Fibroblast of skin of abdomen (primary cell): Measurements from ENCODE around the gene RRP36.
"Not testable (repeated sequence)": the region's sequence is repeated elsewhere in the genome, so short reads cannot be mapped to it uniquely, and the experiment has no call there.

Source experiments
- DNase-seq: peaks from one replicate; pipeline ENCODE4 v3.0.0-alpha.2; 2013

RRP36 gene

DNA sequence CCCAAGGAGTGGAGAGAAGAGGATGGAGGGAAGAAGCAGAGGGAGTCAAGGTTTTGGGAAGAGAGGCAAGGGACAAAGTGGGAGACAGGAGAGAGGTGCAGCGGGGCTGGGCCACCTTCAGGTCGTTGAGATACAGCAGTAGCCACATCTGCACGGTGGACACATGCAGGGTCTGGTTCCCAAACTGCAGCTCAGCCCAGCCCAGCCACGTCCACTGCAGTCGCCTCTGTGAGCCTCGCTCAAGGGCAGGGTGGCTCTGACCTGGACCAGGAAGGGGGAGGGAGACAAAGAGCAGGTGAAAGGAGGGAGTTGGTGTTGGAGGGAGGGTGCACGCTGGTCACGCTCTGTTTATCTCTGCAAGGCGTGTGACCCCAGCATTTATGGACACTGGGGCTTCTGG lies 17.3 kb downstream of the RRP36 start:
- no peak for DNase-seq

DNA sequence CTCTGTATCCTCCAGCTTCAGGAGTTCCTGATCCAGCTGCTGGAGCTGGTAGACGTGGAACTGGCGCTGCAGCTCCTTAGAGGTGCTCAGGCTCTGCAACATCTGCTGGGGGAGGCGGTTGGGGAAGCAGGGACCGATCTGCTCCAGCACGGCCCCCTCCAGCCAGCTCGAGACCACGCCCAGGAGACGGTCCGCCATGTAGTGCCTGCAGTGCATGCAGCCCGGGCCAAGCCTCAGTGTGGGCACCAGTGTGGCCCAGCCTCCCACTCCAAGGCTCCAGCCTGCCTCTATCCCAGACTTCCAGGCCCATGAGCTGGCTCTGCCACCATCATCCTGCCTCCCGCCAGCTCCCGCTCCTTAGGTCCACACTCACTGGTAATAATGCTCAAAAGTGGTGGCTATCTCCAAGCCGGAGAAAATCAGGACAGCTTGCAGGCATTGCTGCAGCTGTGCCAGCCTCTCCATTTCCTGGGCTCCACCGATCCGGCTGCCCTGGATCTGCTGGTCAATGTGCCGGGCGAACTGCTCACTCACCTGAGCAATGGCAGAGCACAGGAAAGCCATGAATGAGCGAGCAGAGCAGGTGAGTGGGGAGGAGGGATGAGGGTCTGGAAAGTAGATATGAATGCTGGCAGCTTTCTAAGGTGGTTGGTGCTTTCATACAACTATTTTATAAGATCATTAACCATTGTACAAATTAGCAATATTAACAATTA lies 19.3 kb downstream of the RRP36 start:
- DNase-seq = no peak

DNA sequence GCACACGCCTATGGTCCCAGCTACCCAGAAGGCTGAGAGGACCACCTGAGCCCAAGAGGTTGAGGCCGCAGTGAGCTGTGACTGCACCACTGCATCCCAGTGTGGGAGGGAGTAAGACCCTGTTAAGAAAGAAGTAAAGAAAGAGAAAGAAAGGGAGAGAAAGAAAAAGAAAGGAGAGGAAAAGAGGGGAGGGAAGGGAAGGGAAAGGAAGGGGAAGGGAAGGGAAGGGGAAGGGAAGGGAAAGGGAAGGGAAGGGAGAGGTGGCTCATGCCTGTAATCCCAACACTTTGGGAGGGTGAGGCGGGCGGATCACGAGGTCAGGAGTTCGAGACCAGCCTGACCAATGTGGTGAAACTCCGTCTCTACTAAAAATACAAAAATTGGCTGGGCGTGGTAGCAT lies 20.1 kb downstream of the RRP36 start:
- DNase-seq = not testable (repeated sequence)

DNA sequence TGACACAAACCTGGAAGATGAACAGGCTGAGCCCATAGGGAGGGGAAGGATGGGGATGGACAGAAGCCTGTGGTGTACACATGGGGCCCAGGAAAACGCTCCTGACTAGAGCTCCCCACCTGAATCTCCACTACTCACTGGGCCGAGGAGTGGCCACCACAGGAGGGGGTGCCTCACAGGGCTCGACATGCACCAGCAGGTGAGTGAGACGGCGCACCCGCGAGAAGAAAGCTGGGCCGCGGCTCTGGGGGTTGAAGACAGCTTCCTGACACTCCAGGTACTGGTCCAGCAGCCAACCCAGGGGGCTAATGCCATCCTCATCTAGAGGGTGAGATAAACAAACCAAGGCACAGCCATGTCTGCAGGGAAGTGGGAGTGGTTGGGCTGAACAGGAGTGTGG lies 21.9 kb downstream of the RRP36 start:
- no peak for DNase-seq

DNA sequence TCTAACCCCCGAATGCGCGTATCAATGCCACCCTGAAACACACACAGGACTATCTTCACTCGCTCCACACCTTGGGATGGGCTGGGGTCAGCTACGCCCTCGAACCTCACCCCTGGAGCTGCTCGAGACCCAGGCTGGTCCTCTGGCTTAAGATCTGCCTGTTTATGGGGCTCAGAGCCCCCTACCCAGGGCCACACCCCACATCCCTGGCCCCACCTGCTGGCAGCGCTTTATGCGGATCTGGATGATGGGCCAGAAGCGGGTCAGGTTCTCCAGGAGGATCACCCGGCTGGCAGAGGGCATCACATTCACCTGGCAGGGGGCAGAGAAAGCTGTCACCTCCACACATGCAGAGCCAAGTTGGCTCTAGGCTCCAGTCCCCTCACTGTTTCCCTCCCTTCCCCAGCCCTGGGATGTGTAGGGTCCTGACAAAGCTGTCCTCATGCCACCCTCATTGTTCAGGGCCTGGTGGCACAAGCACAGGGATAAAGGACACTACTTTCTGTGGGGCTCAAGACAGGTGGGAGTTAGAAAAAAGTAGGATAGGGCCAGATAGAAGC lies 24.0 kb downstream of the RRP36 start:
- DNase-seq = no peak

DNA sequence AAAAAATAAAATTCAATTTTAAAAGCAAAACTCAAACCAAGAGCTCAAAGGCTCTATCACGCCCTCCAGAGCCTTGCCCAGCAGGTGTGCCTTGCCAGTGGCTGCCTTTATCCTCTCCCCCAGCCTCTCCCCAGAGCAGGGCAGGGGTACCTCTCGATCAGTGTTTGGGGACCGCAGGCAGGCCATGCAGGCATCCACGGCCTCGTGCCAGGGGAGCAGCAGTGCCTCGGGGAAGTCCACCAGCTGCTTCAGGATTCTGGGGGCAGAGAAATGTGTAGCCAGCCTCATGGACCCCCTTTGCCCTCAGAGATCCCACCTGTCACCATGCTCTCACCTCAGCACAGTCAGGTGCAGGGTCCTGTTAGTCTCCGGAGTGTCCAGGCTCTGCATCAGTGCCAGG lies 26.6 kb downstream of the RRP36 start:
- no peak for DNase-seq

DNA sequence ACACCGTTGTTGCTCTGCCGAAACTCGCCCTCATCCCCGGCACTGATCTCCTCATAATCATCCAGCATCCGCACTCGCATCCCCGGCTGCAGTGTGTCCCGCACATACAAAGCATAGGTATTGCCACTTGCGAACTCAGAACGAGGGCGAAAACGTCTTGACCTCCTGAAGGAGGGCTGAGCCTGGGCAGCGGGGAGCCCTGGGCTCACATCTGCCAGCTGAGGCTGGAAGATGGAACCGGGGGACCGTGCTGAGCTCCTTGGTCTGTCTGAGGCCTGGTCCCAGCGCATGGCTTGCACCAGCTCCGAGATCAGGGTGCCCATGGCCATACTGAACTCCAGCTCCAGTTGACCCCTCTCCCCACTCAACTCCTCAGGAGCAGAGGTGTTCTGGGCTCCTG lies 29.6 kb downstream of the RRP36 start:
- no peak for DNase-seq

DNA sequence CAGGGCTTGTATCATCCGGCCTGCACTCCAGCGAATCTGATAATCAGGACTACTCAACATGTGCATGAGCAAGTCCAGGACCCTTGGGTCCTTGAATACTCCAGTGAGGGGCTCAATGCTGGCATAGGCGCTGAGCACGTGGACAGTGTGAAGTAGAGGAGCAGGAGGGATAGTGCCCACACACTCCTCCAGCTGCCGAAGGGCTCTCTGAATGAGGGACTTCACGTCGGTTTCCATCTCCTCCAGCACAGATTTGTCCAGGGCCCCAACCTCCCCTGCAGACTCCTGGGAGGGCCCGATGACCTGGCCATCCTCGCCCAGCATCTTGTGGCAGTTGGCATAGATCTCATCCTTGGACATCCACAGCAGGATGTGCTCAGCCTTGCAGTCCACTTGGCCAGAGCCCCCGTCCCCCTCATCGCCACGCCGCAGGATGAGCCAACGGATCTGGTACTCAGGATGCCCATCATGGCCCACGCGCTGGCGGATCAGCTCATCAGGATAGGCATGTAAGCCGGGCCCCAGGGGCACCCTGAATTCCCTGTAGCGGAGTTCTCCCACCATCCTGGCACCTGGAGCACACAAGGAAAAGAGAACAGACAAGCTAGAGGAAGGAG lies 30.9 kb downstream of the RRP36 start:
- no peak for DNase-seq

DNA sequence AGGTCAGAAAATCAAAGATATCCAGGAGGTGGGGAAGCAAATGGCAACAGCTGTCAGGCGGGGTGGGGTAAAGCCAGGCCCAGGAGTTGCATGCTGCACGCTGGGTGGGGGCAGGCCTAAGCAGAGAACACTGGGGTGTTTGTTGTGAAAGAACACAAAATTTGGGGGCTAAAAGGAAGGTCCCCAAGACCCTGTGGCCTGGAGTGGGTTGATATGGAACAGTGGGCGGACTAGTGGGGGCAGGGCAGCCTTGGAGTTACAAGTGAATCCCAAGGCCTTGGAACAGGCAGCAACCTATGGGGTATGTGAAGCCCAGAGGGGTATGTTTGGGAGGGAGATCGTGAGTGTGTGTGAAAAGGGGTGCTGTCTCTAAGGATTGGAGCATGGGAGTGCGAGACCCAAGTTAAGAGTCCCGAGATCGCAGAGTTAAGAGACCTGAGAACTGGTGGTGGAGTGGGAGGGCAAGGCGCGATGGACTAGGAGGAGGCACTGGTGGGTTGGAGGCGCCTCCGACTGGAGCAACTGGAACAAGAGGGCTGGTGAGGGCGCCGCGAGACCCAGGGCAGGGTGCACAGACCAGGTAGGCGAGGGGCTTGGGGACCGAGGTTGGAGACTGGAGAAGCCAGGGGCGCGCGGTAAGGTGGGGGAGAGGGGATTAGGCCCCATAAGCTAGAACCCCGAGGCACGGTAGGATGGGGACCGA lies 31.6 kb downstream of the RRP36 start:
- DNase-seq = peak; percentile 18

DNA sequence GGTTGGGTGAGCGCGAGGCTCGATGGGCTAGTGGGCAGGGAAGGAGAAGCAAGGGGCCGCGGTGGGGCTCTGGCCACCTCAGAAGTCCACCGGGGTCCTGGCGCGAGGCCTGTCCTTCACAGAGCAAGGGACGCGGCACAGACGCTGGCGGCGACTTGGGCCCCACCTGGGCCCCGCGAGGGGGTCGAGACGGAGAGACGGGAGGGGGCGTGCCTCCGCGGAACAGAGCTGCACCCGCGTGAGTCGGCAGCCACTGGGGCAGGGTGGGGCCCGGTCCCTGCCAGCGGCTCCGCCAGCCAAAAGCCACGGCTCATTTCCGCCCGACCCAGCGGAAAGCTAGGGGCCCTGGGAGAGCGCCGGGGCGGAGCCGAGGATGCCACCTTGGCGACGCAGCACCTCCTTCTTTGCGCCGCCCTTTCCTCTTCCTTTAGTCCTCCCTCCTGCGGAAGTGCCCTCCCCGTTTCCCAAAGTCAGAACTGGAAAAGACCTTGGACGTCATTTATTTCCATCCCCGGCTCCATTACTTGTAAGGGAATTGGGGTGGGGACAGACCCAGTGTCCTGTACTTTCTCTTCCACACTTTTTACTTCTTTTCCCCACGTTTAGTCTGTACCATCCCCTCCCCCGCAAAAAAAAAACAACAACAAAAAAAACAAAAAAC lies 32.3 kb downstream of the RRP36 start, which contains the start of gene CUL7:
Gene CUL7, minus strand, starts transcription at position 307 of the 661 bp plus-strand sequence. CDS start 1,063 bp downstream, outside the sequence.
- DNase-seq = peak; percentile 96

DNA sequence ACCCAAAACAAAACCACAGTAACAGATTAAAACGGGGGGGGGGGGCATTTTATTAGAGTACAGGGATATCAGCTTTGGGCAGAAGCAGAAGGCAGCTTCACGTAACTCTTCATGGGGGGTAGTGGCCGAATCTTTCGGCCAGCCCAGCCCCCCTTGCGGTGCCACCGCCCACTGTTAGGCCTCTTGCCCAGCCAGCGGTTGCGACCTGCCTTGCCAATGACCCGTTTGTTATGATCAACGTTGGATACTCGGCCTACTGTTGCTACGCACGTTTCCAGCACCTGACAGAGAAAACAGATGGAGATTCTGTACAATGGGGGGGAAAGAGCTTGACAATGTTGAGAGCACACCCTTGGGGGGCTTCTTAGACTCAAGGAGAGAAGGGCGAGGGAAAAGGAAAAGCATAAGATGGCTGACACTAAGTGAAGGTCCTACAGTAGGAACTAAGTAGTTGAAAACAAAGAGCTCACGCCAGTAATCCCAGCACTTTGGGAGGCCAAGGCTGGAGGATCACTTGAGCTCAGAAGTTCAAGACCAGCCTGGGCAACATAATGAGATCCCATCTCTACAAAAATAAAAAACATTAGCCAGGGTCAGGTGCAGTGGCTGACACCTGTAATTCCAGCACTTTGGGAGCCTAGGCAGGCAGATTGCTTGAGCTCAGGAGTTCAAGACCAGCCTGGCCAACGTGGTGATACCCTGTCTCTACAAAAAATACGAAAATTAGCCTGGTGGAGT lies 33.0 kb downstream of the RRP36 start:
- DNase-seq = no peak

DNA sequence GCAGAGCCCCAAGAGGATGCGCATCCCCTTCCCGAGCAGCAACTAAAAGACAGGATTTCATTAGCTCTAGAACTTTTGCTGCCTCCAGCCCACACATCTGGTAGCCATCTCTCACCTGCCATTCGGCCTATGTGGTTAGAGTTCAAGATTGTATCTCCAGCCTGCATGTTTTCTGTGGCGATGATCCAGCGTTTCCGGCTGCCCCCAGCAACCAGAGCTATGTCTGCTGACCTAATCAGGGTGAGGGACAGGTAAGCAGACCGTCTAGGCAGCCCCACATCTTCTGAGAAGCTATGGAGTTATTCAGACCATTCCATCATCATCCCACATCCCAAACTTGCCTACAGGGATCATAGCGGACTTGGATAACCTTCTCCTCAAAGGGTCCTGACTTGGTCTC lies 34.5 kb downstream of the RRP36 start:
- no peak for DNase-seq

DNA sequence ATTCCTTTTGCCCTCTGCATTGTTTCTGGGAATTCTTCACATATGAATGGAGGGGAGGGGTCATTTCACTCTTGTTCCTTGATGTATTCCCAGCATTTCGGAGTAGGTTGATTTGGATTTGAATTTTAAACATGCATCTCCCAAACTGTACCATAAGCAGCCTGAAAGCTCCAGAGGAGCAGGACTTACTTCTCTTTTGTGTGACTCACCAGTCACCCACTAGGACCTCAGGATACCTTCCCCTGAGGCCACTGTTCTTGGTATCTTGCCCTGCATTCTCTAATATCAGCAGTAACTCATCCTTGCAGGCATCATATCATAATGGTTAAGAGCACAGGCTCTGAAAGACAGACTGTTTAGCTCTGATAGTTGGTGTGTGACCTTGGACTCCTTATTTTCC lies 37.1 kb downstream of the RRP36 start:
- no peak for DNase-seq

DNA sequence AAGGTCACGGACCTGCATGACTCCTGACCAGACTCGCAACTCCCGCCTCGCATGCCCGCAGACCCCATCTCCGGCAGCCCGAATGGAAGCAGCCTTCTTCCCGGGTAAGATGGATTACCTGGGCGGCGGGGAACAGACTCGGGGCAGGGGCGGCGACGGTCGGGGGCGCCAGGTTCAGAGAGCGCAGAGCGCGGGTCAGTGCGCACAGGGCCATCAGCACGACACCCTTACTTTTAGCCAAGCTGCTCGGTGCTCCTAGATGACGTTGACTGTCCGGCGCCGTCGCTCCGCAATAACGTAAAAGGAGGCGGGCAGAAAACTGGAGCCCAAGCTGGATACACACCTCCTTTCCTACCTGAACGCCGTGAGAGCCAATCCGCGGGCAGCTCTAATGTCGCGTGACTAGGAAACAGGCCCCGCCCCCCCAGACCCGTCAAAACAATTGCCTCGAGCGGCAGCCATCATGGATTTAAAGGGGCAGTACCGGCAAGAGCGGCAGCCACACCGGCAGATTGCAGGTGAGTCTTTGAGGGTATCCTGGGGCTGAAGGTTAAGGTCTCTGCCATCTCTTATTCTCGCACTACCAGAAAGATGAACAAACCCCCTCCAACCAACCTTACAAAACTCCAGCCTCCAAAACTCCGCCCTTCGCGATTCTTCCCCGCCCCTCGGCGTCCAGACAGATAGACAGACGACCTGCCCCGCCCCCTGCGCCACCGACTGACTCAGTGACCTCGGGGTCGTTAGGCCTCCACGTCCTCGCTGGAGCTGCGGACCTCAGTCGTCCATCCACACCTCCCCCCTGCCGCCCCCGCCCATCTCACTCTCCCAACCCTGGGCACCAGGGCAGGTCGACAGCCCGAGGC lies 38.0 kb downstream of the RRP36 start, which contains the start of the genes KLC4 and MRPL2:
Gene KLC4, plus strand, starts transcription at position 464 of the 866 bp plus-strand sequence. CDS start 1,705 bp downstream, outside the sequence.
Gene MRPL2, minus strand, starts transcription at position 267 of the 866 bp plus-strand sequence. Its CDS starts 53 bp downstream, at position 214.
- peak; percentile 99 for DNase-seq

DNA sequence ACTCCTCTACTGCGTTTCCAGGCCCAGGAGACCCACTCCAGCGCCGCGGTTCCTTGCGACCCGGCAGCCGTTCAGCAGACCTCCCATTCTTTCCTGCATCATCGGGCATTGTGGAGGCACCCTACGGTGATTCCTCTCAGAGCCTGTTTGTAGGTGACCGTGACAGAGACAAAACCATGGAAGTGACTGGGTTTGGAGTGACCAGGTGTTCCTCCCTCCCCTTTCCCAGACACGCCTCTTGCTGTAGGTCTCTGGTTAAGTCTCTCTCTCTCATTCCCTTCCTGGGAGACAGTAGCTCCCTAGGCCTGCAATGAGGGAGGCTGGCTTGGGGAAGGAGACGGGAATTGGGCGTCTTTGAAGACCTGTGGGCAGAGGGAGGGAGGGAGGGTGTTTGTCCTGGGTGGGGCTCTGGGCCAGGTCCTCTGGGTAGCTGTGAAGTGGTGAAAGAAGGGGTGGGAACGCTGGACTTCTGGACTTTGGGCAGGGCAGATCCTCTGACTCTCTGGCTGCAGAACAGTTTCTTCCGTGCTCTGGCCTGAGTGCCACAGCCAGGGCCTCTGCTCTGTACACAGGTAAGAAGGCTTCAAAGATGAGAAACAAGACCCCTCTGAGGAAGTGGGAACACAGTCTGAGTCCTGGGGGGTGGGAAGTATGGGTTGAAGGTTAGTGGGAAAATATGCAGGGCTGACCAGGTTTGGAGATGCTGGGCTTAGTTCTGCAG lies 38.8 kb downstream of the RRP36 start:
- no peak for DNase-seq

DNA sequence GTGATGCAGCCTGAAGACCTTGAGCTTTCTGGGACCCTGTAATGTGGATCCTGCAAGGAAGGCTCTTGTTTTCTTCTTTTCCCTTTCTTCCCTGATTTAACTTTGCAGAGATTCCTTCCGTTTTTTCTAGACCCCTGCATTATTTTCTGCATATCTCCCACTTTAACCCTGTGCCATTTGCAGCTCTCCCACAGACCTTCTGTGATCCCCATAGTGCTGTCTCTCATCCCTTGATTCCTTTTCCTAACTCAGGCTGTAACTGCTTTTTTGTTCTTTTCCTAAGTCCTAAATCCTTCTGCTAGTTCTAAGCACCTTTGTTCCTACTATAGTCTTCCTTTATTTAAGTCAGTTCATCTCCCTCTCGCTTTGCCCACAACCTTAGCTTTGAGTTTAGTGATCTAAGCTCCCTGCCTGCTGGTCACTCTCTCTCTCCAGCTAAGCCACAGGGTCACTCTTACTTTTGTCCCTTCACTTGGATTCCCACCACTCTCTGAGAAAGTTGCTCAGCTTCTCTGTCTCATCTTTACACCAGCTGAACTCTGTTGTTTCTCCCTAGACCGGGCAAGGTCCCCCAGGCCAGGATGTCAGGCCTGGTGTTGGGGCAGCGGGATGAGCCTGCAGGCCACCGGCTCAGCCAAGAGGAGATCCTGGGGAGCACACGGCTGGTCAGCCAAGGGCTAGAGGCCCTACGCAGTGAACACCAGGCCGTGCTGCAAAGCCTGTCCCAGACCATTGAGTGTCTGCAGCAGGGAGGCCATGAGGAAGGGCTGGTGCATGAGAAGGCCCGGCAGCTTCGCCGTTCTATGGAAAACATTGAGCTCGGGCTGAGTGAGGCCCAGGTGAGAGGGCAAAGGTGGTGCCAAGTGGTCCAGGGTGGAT lies 39.6 kb downstream of the RRP36 start:
- DNase-seq = no peak

DNA sequence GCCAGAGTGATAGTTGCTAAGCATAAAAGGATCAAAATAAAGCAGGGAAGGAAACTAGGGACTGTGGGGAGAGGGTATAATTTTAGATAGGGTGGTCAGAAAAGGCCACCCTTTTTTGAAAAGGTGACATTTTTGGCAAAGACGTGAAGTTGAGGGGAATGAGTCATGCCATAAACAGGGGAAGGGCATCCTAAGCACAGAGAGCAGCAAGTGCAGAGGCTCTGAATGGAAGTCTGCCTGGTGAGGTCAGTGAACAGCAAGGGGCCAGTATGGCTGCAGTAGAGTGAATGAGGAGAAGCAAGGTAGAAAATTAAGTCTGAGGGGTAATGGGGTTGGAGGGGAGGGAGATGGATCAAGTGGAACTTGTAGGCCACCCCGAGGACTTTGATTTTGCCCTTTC lies 40.4 kb downstream of the RRP36 start:
- DNase-seq = no peak

DNA sequence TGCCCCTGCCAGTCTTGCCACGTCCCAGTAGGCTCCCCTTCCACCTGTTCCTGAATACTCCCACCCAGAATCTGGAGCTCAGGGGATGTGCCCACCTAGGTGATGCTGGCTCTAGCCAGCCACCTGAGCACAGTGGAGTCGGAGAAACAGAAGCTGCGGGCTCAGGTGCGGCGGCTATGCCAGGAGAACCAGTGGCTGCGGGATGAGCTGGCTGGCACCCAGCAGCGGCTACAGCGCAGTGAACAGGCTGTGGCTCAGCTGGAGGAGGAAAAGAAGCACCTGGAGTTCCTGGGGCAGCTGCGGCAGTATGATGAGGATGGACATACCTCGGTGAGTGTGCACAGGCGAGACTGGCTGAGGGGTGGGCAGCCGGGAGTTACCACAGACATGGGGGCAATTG lies 41.4 kb downstream of the RRP36 start:
- no peak for DNase-seq

DNA sequence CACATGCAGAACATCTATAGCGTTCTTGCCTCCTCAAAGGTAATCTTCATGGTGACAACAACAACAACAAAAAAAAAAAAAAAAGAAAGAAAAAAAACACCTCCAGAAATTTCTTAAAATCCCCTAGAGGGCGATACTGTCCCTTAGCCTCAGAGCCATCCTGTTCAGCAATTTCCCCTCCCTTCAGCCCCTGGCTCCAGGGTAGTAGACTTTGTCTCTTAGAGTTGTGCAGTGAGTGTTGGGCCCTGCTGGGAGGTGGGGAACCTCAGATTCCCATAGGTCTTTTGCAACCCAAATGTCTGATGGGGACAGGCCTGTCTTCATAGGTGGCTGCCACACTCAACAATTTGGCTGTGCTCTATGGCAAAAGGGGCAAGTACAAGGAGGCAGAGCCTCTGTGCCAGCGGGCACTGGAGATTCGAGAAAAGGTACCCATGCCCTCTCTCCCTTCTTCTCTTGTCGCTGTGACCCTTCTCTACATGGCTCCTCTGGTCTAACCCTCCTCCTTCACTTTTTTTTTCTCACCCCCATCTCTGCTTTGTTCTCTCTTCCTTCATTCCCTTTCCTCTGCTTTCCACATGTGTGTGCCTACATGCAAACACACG lies 48.7 kb downstream of the RRP36 start:
- peak; percentile 77 for DNase-seq
